Astrocyte of the hippocampus (primary cell): ENCODE data around the gene MYBBP1A.

ENCODE experiments used
- DNase-seq: peaks from one replicate; pipeline ENCODE4 v3.0.0; 2011; ENCODE audit warnings: low read depth, low spot score

Gene MYBBP1A

DNA sequence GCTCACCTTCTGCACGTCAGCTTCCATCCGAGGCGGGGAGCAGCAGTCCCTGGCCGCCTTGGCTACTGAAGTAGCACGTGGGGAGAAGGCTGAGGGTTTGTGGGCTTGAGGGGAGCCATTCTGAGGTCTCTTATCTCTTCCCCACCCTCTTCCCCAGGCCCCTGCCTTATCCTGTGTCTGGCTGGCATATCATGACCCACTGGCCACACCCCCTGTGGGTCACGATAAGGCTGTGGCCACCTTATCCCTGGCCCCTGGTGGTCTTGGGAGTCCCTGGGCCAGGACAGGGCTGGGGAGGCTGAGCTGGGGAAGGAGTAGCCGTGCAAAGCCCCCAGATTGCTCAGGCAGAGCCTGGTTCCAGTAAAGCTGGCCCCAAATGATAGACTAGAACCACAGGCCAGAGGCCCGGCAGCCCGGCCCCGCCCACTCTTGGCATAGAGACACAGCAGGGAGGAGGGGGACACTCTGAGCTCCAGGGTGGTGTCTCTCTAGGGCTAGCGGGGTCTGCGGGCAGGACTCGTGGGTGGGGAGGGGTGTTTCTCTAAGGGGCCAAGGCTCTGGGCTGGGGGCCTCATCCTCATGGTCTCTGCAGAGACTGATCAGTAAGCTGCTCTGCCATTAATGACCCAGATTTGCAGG, 48.9 kb downstream of the MYBBP1A start:
- DNase-seq, result no peak

- no peak for DNase-seq
Observed at GRCh38 chr17:4505187-4505586, 50.0 kb downstream of the MYBBP1A start.

- DNase-seq, result no peak
Observed at GRCh38 chr17:4504188-4504587, 51.0 kb downstream of the MYBBP1A start.

- no peak for DNase-seq
Observed at GRCh38 chr17:4503283-4504025, 51.7 kb downstream of the MYBBP1A start.

GRCh38 chr17:4502466-4503154, 52.6 kb downstream of the MYBBP1A start:
- no peak for DNase-seq

GRCh38 chr17:4501295-4501949, 53.8 kb downstream of the MYBBP1A start:
- DNase-seq, result no peak

GRCh38 chr17:4500191-4500571, 55.0 kb downstream of the MYBBP1A start:
- no peak for DNase-seq

DNA sequence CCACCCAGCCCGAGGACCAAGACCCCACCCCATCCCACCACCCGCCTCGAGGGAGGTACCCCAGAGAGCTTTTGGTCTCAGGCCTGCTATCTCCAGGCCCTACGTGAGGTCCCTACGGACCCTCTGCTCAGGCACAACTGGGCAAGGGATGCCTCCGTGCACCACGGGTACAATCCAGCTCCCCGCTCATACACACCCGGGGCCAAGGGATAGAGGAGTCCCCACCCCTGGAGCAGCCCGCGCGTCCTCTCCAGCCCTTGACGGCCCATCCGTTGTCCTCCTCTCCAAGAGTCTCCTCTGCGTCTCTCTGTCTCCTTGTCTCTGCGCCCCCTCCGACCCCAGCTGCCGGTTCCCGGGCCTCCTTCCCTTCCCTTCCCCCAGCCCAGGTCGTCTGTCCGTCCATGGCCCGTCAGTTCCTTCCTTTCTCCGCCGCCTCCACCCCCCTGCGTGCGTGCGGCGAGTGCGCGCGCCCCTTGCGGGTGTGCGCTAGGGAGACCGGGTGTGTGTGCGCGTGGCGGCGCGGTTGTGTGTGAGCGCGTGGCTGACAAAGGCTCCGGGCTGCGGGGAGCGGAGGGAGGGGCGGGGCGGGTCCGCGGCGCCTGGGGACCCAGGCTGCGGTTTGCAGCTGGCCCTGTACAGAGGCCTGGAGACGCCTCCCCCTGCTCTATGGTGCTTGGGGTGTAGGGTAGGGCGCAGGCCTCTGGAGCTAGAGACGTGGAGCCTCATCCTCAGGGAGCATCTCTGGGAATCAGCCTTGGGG, 55.6 kb downstream of the MYBBP1A start:
- DNase-seq, result peak; percentile 37

DNA sequence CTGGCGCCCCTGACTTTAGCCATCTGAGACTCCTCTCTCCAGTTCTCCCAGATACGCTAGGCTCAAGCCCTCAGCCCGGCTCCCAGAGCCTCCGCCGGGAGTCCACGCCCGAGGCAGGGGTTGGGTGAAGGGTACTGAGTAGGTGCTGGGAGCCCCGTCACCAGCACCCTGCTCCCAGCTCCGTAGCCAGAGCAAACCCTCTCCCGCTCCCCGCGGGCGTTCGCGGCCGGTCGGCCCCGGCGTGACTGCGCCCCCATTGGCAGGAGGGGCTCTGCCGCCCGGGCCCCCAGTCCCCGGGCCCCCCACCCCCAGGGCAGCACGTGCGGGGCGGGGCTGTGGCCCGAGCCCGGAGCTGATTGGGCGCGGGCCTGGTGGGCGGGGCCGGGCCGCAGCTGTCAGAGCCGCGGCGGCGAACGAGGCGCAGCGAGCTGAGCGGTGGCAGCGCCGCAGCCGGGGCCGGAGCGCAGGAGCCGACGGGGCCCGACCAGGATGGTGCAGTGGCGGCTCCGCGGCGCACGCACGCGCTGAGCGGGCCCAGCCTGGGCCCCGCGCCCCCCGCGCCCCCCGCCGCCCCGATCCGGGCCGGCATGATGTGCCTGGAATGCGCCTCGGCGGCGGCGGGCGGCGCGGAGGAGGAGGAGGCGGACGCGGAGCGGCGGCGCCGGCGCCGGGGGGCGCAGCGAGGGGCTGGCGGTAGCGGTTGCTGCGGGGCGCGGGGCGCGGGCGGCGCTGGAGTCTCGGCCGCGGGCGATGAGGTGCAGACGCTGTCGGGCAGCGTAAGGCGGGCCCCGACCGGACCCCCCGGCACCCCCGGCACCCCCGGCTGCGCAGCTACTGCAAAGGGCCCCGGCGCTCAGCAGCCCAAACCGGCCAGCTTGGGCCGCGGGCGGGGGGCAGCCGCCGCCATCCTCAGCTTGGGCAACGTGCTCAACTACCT, 56.5 kb downstream of the MYBBP1A start, which contains the start of gene SPNS2:
Gene SPNS2, plus strand, starts transcription at position 421 of the 937 bp plus-strand sequence. Its CDS starts 167 bp downstream, at position 588.
- DNase-seq, result peak; percentile 76

DNA sequence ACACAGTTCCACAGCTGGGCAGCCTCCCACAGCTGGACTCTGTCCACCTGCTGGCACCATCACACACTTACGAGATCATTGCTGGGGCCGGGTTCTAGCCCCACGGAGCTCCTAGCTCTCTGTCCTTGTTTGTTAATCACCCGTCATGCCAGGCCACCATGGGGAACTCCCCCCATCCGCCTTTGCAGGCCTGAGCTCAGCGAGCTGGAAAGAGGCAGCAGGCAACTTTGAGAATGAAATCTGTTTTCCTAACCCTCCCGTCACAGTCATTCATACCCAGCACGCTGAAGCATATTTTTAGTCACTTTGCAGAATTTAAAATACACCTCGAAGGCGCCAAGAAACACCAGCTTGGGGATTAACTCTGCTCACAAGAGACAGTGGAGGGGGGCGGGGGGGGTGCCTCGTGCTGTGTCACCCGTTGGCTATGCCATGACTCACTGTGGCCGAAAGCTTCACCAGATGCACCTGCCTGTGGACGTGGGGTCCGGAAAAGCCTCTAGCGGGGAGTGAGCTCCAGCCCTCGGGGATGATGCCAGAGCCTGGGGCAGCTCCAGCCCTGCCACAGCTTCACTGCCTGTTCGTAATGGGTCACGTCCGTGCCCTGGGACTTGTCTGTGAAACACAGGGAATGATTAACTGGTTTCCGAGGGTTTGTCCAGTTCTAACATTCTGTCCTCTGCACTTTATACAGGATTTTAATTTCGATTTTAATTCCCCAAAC, 57.9 kb downstream of the MYBBP1A start:
- DNase-seq, result peak; percentile 83

DNA sequence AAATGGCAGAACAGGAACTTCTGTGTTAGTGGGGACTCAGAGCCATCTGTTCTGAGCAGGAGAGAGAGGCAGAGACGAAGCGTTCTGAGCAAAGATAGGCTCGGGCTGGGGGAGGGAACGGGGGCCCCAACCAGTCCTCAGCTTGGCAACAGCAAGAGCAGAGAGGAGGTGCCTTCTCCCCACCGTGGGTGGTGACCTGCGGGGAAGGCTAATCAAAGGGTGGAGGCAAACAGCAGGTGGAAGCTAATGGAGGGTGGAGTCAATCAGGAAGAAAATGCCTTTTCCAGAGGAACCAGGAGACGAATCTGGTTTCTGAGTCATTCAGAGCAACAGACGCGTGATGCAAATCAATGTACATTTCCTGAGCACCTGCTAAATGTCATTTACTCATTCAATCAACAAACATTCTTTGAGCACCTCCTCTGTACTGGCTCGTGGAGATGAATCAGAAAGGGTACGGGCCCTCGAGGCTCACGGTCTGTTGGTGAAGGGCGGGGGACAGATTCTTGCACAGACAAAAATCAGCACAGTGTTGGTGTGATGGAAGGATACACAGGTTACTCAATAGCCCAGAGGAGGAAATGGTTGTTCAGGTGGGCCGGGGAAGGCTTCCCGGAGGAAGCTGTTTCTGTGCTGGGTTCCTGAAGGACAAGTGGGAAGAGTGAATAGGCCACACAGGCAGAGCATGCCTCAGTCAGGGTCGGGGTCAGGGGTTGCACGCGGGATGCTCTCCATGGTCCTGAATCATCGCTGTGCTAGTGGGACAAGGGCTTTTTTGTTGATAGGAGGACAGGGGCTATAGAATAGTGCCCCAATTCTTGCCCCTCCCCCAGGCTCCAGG, 62.2 kb downstream of the MYBBP1A start:
- DNase-seq, result peak; percentile 55

GRCh38 chr17:4490637-4491061, 64.5 kb downstream of the MYBBP1A start:
- no peak for DNase-seq

DNA sequence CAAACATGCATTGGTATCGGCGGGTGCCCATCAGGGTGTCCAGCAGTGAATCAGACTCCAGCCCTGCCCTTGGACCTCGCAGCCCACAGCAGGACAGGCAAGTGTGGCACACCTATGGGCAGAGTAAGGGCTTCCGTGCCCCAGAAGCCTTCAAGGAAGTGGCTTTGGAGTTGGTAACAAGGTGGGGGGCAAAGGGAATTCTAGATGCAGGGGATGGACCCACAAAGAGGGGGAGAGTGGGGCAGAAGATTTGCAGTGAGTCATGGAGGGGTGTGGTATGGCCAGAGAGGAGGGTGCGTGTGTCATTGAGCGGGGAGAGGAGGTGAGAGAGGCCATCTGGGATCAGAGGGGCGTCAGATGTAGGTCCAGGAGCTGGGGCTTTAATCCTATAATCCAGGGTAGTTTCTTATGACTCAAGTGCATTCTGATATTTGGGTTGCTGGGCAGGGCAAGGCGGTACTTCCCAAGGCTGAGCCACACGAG, 65.0 kb downstream of the MYBBP1A start:
- DNase-seq, result no peak

DNA sequence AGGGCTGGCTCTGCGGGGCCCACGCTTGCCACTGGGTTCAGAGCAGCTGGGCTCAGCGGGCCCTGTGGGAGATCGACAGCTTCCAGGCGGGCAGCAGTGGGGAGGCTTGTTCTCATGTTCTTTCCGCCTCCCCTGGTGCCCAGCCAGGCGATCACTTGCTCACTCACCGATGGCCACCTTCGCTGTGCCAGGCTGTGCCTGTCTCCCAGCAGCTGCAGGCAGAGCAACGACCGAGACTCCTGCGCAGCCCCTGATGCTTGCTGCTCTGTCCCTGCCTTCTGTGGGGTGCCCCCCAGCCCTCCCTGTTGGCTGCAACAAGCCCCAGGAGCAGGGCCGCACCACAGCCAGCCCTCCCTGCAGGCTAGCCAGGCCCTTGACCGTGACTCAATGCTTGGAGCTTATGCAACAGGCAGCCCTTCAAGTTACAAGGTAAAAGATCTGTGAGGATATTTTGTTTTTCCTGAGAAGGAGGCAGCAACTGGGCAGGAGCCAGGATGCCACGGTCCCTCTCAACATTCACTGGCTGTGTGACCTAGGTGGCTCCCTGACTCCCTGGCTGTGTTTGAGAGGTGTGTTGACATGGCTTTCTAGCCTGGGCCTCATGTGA, 66.1 kb downstream of the MYBBP1A start:
- DNase-seq, result no peak
